ENCODE results near the gene CD3G. TPM values are rescaled to one million over a fixed set of nuclear protein-coding genes. Genes with fewer than 3 reads are reported as not detected.

CD3G gene
- total and polyA plus RNA-seq, 10 donors: 1.4 to 30.5 (median 17.3) TPM

GRCh38 chr11:118373263-118373662, 29.1 kb downstream of the CD3G start:
- intact Hi-C loops (cut with DNase I; ENCODE audit: low total_unique reads): no loop called here
- no peak overlapping the region for H3K4me3 ChIP-seq
- TF ChIP-seq POLR2AphosphoS5 (IDR thresholded peaks at IDR 0.05) (no peak), POLR2A (IDR thresholded peaks at IDR 0.05) (no peak), CTCF (IDR thresholded peaks at IDR 0.05 in 8 of 11, conservative IDR thresholded peaks at IDR 0.05 in 3 of 11) (no peak)
- no peaks in the 10 kb centered on the region for H3K27me3 ChIP-seq (replicated peaks in 1 of 7)
- no peak overlapping the region for H3K27ac ChIP-seq
- H3K9me3 ChIP-seq: no peaks in the 10 kb centered on the region
- peaks cover 9 to 100% (median 97%) of the 10 kb centered on the region in 6 donors for H3K36me3 ChIP-seq
- DNase-seq: no peak
- 87 to 100% (median 95%) methylated on average over 2 of the region's 2 CpGs for WGBS, 5 donors
- H3K4me1 ChIP-seq: no peaks in the 10 kb centered on the region

GRCh38 chr11:118373871-118374270, 29.7 kb downstream of the CD3G start:
- WGBS, 5 donors: 93 to 96% (median 94%) methylated on average over 5 of the region's 5 CpGs

GRCh38 chr11:118374729-118375128, 30.6 kb downstream of the CD3G start:
- H3K4me1 ChIP-seq: no peaks in the 10 kb centered on the region
- no peak overlapping the region for H3K4me3 ChIP-seq
- H3K27ac ChIP-seq: no peak overlapping the region
- no peaks in the 10 kb centered on the region for H3K27me3 ChIP-seq (replicated peaks in 1 of 7)
- intact Hi-C loops (cut with DNase I; ENCODE audit: low total_unique reads): no loop called here
- DNase-seq: no peak
- no peaks in the 10 kb centered on the region for H3K9me3 ChIP-seq
- peaks cover 11 to 100% (median 97%) of the 10 kb centered on the region in 6 donors for H3K36me3 ChIP-seq
- no peak for TF ChIP-seq POLR2A (IDR thresholded peaks at IDR 0.05)
- no peak for TF ChIP-seq CTCF (IDR thresholded peaks at IDR 0.05 in 8 of 11, conservative IDR thresholded peaks at IDR 0.05 in 3 of 11)
- no peak for TF ChIP-seq POLR2AphosphoS5 (IDR thresholded peaks at IDR 0.05)
- 80 to 91% (median 83%) methylated on average over 3 of the region's 3 CpGs for WGBS, 5 donors

More at GRCh38 chr11:118373871-118374270, 29.7 kb downstream of the CD3G start:
- TF ChIP-seq POLR2A (IDR thresholded peaks at IDR 0.05): no peak
- no peak for TF ChIP-seq POLR2AphosphoS5 (IDR thresholded peaks at IDR 0.05)
- TF ChIP-seq CTCF (IDR thresholded peaks at IDR 0.05 in 8 of 11, conservative IDR thresholded peaks at IDR 0.05 in 3 of 11): no peak
- Histone ChIP-seq H3K9me3 (no peaks in the 10 kb centered on the region), H3K36me3 (peaks cover 11 to 100% (median 97%) of the 10 kb centered on the region in 6 donors), H3K27ac (no peak overlapping the region), H3K4me1 (no peaks in the 10 kb centered on the region), H3K4me3 (no peak overlapping the region), H3K27me3 (replicated peaks in 1 of 7) (no peaks in the 10 kb centered on the region)
- intact Hi-C loops (cut with DNase I; ENCODE audit: low total_unique reads): no loop called here
- no peak for DNase-seq

DNA sequence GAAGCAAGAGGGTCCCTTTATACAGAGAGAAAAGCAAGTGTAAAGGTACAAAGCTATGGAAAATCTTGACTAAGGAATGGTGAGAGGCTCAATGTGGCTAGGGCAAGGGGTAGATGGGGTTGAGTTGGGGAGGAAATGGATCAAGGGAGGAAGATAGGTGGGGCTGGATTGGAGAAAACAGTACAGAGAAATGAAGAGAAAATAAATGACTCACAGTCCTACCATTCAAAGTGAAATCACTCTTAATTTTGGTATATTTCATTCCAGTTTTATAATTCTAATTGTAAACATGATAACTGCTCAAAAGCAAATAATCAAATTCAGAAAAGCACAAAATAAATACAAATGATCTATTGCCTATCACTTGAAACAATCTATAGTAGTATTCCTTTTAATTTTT, 31.8 kb downstream of the CD3G start:
- H3K36me3 ChIP-seq: peaks cover 11 to 100% (median 95%) of the 10 kb centered on the region in 6 donors

More for the DNA sequence above, 31.8 kb downstream of the CD3G start:
- no peak for TF ChIP-seq POLR2A (IDR thresholded peaks at IDR 0.05)
- TF ChIP-seq POLR2AphosphoS5 (IDR thresholded peaks at IDR 0.05): no peak
- TF ChIP-seq CTCF (IDR thresholded peaks at IDR 0.05 in 8 of 11, conservative IDR thresholded peaks at IDR 0.05 in 3 of 11): no peak
- intact Hi-C loops (cut with DNase I; ENCODE audit: low total_unique reads): no loop called here
- Histone ChIP-seq H3K9me3 (no peaks in the 10 kb centered on the region), H3K4me1 (no peaks in the 10 kb centered on the region), H3K4me3 (no peak overlapping the region), H3K27ac (no peak overlapping the region), H3K27me3 (replicated peaks in 1 of 7) (no peaks in the 10 kb centered on the region)
- no peak for DNase-seq

All from spleen (tissue), 11 donors.